HK-2 (cell line): Measurements from ENCODE around the gene LYAR.
"Not testable (repeated sequence)": the region's sequence is repeated elsewhere in the genome, so short reads cannot be mapped to it uniquely, and the experiment has no call there.

Experiments
- DNase-seq: peaks from one replicate; pipeline ENCODE4 v3.0.0-alpha.2; 2018; ENCODE audit not compliant: unreplicated experiment

LYAR gene

DNA sequence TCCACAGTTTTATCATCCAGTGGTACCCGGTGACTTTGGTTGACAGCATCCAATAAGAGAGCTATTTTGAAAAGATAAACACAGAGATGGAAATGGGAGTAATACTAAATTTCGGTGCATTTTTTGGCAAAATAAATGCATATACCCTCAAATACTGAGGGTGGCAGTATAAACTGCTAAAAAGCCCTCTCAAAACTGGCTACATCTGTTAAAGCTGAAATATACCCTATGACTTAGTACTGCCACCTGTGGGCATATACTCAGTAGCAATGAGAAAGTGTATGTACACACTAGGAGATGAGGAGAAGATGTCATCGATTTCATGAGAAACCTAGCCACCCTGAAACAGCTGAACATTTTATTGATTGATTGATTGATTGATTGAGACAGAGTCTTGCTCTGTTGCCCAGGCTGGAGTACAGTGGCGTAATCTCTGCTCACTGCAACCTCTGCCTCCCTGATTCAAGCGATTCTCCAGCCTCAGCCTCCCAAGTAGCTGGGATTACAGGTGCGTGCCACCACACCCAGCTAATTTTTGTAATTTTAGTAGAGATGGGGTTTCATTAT lies 29.7 kb downstream of the LYAR start:
- no peak for DNase-seq

DNA sequence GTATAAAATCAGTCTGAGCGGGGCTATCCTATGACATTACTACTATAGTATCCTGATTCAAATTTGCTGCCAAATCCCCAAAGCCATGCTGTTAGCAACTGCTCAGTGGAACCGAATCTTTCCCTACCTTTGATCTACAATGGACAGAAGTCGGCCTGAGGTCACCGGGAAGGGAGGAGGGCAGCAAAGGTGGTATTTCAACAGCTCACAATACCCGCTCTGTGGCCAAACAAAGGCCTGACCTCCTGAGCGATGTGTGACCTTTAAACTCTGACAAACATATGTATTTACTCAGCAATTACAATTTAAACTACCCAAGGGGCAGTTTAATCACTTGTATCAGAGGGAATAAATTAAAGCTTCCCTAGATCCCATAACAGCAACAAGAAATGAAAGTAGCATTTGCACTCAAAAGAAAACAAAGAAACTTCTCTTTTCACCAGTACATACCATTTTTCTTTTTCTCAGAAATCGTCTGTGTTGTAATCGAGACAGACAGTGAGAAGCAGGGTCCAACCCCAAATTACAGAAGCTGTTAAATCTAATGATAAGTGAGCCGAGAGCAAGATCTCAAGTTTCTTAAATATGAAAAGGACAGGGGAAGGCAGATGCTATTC lies 30.4 kb downstream of the LYAR start:
- no peak for DNase-seq

DNA sequence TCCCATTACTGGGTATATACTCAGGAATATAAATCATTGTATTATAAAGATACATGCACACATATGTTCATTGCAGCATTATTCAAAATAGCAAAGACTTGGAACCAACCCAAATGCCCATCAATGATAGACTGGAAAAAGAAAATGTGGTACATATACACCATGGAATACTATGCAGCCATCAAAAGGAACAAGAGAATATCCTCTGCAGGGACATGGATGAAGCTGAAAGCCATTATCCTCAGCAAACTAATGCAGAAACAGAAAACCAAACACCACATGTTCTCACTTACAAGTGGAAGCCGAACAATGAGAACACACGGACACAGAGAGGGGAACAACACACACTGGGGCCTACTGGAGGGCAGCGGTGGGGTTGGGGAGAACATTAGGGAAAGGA lies 32.2 kb downstream of the LYAR start:
- DNase-seq = not testable (repeated sequence)

DNA sequence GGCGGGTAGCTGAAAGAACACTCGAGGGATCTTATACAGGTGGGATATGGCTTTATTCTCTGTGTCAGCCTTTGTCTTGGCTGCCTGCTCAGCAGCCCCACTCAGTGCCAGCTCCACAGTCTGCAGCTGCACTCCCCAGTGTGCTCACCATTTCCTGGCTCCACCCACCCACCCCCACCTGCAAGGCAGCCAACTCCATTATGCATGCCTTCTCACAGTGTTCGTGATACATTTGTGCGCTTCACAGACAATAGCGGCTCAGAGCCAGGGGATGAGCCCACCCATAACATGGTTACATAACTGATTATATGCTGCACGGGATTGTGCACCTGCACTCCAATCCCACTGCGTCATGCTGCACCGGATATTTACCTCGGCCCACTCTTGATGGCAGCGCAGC lies 33.2 kb downstream of the LYAR start:
- no peak for DNase-seq

DNA sequence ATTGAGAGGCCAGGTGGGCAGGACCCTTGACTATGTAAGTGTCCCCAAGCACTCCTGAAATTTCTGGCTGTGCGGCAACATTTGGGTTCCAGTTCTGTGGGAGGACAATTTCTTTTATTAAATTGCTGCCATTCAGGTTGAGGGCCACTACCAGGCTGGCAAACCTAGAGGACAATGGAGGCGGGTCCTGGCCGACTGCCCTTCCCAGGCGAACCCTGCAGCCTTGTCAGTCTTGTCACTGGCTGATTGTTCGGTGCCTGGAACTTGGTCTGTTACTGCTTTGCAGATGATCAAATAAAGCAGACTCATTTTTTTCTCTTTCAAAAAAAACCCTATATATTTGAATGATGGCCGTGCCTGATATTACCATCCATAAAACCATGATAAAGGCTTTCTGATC lies 35.3 kb downstream of the LYAR start:
- DNase-seq = no peak

DNA sequence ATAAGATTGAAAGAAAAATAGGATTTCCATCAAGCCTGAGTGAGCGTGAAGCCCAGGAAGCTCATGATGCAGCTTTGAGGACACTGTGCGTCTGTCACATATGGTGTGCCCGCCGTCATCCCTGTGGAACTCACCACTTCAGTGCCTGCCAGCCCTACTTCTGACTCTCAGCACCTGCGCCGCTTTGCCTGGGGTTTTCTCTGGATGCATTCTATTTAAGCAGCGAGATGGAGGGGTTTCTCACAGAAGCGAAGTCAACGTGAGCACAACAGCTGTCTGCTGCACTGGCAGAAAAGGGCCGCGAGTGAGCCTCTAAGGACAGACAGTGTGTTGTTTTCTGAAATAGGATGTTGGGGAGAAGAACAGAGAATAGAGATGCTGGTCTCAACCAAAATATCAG lies 35.8 kb downstream of the LYAR start:
- no peak for DNase-seq

DNA sequence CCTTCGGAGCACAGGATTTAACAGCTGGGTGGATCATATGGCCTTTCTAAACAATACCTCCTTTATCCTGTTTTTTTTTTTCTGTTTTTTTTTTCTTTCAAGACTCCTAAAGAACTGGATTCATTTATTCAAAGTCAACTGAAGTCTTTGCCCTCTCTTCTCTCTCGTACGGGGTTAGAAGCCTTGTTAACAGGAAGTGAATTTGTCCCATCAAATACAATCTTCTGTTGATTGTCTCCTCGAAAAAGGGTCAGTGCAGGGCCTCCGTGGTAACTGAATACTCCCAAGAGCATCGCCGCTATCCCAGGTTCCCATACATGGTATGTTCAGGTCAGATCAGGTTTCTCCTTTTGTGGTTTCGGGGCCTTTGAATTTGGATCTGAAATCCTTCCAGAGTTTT lies 40.1 kb downstream of the LYAR start:
- DNase-seq = no peak

DNA sequence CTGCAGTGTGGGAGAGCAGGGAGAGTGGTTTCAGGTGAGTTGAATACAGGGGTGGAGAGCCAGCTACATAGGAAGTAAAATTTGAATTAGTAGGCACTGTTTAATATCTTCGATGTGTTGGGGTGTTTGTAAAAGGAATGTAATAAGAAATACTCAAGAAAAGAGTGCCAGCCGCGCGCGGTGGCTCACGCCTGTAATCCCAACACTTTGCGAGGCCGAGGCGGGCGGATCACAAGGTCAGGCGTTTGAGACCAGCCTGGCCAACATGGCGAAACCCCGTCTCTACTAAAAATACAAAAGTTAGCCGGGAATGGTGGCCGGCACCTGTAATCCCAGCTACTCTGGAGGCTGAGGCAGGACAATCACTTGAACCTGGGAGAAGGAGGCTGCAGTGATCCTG lies 40.6 kb downstream of the LYAR start:
- DNase-seq = not testable (repeated sequence)

DNA sequence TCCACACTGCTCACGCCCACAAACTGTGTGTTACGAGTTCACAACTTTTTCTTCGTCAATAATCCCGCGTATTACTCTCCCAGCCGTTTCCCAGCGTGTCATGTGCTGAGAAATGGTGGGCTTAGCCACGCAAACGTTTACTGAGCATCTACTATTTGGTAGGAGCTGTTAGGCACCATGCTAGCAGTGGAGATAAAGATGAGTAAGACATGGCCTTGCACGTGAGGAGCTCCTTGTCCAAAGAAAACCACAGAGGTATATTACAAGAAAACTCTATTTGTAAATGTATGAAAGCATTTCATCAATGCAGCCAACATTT lies 41.1 kb downstream of the LYAR start:
- no peak for DNase-seq

DNA sequence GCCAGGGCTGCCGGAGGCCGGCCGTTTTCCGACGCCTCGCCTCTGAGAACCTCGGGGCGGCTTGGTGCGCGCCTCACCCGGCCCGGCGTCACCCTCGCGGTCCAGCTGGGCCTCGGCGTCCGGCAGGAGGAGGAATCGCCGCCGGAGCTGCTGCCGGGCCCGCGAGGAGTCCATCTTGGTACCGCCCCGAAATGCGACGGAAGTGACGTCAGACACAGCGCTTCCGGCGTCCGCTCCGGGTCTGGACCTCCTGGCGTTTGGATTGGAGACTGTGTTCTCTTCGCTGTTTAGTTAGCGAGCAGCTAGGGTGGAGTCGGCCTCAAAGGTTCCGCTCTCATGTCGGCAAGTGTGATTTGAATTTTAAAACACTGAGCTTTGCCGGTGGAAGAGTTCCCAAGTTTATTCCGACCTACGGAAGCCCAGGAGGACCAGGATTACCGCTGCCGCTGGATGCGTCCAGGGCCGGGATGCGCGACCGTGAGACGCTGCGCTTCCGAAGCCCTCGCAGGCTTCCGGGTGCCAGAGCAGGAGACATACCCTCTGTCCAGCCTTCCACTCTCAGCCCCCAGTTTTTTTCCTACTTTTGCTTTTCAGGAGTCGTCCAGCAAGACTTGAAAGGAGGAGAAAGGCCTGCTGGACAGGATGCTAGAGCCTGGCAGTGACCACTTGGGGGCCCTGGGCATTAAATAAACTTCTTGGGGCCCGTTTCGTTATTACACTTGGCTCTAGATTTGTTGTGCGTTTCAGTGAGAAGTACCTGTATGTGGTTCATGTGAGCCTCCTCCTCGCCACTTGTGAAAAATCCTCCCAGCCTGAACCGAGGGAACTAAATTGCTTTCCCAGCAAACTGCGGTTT lies 41.7 kb downstream of the LYAR start, which contains the start of gene TMEM128:
Gene TMEM128 (minus strand): TSS at position 195 of the 856 bp plus-strand sequence. CDS start 21 bp downstream, at position 174.
- peak; percentile 95 for DNase-seq

DNA sequence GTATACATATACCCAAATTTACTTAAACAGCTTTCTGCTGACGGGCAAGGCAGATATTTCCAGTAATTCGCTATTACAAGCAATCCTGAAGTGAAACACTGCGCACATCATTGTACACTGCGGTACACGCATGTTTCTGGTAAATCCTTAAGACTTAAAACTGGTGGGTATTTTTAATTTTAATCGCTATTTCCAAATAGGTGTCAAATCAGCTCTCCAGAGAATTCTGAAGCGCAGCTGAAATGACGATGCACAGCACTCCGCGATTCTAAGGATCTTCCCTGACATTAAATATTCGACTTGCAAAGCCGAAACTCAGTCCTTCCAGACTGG lies 42.3 kb downstream of the LYAR start:
- no peak for DNase-seq

DNA sequence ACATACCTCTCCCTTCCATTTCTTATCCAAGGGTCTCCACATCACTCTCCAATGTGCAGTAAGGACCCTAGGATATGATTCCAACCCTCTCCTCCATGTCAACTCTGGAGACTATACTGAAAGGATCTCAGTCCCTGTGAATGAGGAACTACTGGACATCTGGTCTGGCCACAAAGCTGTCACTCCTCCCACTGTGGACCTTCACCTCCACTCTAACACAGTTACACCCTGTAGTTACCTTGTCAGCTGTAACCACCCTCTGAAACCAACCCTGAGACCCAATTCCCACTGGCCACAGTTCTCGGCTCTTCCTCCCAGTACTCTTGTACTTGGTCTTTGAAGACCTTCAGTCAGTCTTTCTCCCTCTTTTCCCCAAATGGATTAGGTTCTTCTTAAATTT lies 44.8 kb downstream of the LYAR start:
- DNase-seq = no peak

DNA sequence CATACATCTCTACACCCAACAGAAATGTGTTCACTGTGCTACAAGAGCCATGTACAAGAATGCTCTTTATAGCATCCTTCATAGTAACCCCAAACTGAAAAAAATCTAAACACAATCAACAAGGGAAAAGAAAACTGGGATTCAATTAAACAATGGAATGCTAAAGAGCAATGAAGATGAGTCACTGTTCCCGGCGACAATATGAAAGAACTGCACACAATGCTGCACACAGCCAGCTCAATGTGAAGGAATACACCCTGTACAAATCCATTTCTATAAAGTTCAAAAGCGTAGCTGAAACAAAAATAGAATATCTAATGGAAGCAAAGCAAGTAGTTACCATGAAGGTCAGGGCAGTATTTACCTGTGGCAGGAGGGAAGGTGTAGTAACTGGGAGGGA lies 50.4 kb downstream of the LYAR start:
- not testable (repeated sequence) for DNase-seq

DNA sequence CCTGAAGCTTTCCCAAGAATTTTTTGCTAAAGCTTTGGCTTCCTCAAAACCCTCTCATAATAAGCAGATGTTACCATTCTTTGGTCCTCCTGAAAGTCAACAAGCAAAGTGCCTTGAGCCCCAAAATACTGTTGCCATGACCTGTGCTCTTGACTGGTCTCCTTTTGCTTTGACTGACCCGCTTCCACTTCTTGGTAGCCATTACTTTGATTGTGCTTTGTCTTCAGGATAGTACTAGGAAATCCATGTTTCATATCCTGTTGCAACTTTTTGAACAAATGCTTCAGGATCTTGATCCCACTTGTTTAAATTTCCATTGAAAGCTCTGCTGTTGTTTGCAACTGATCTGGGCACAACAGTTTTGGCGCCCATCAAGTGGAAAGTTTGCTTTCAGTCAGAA lies 56.3 kb downstream of the LYAR start:
- no peak for DNase-seq

DNA sequence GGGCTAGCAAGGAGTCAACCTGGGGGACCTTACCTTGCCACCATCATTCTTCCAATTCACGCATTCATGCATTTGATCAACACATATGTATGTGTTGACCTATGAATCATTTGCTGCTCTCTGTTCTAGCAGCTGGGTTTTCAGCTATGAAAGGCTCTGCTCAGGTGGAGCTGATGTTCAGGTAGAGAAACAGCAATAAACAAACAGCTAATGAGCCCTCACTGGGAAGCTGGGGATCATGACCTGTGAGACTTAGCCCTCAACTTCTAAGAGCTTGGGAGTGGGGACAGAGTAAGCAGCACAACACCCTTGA lies 61.6 kb downstream of the LYAR start:
- no peak for DNase-seq

DNA sequence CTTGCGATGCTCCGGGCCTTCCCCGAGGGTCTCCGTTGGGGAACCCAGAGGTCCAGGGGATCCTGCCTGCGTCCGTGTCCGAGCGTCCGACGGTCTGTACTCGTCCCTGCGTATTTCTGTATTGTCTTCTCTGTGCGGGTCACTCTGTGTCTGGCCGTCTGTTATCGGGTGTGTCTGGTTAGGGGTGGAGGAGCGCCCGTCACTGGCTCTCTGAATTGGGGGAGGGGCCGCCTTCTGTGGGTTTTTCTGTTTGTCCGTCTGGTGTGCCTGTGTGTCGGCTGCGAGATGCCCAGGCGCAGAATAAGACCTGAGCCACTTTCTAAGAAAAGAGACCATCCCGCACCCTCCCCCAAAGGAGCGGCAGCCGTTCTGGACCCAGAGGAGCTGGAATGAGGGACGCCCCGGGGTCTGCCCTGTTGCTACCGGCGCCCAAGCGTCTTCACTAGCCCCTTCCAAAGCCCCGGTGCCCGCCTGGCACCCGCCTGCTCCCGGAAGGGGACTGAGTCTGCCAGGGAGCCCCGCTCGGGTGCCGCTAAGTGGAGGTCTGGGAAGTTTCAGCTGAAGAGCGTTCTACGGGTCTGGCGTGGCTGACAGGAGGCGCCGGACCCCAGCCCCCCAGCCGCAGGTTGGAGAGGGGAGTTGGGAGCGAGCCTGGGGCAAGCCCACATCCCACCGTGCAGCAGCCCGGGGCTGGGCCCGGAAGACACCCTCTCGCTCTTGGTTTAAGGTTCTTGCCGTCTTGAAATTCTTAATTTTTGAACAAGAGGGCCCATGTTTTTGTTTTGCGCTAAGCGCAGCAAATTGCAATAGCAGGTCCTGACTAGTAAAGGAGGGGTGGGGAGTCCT lies 62.2 kb downstream of the LYAR start:
- DNase-seq = no peak

DNA sequence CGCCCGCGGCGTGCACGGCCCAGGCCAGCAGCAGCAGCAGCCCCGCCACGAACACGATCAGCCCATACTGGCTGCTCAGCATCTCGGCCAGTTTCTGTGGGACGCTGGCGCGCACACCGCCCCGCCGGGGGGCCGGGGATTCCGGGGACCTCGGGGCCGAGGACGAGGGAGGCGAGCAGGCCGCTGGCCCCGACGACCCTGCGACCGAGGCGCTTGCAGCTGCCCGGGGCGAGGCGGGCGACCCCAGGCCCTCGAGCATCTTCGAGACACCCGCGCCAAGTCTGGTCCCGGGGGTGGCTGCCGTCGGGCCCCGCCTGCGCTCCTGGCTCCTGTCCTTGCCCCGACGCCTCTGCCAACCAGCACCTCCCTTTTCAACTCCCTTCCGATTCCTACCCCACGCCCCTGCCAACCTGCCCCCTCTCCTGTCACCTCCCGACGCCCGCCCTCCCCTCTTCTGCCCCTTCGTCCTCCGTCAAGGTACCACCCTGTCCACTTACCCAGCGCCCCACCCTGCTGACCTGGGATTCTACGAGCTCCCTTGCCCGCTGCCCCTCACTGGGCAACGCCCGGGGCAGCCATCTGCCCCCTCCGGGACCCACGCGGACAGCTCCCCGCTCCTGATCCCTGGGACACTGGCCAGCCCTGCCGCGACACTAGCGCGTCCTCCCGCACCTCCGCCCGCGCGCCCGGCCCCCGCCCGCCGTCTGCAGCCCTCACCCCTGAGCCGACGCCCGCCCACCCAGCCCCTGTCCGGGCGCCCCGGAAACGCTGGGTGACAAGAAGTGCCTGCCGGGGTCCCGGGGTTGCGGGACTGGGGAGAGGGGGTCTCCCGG lies 63.1 kb downstream of the LYAR start, which contains the start of gene OTOP1:
Gene OTOP1 (minus strand): TSS at position 324 of the 833 bp plus-strand sequence. CDS start 65 bp downstream, at position 259.
- no peak for DNase-seq

DNA sequence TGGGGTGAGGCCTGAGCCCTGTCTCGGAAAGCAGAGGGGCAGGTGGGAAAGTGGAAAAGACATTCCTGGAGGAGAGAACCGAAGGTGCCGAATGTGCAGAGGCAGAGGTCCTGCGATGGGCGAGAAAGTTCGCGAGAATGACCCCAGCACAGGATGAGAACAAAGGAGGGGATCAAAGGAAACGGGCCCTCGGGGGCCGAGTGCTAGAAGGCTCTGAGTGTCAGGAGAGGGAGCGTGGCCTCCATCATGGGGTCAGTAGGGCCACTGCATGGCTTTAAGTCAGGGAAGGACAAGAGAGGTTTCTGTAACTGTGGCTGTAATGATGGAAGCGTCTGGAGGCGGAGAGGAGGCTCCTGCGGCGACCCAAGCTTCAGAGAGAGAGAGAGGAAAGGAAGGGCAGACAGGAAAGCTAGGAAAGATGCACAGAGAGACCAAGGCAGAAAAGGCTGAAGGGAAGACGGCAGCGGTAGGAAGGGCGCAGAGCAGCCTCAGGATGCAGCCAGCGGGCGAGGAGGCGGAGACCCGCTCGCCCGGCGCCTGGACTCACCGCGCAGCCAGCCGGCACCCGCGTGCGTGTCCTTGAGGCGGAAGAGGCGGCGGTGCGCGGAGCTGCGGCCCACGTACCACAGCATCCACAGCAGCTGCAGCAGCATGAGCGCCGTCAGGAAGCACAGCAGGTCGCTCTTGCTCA lies 63.9 kb downstream of the LYAR start:
- DNase-seq = no peak
